Stimulated activated CD4-positive, alpha-beta T cell treated with anti-CD3 and anti-CD28 coated beads, Interleukin-12 subunit alpha, Interleukin-12 subunit beta, amount 100 ng/mL, for 24 hours (primary cell): ENCODE data around the gene SYT13.

Experiments used
- DNase-seq, 2 experiments: peaks; one replicate each; pipeline ENCODE4 v3.0.0-alpha.2; 2020; ENCODE audit warnings: low read depth in 2 of 2

Gene SYT13, protein sequence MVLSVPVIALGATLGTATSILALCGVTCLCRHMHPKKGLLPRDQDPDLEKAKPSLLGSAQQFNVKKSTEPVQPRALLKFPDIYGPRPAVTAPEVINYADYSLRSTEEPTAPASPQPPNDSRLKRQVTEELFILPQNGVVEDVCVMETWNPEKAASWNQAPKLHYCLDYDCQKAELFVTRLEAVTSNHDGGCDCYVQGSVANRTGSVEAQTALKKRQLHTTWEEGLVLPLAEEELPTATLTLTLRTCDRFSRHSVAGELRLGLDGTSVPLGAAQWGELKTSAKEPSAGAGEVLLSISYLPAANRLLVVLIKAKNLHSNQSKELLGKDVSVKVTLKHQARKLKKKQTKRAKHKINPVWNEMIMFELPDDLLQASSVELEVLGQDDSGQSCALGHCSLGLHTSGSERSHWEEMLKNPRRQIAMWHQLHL

GRCh38 chr11:45285930-45286632, at the start of gene SYT13:
SYT13 (minus strand) TSS chr11:45286341; CDS start chr11:45286207, 134 bp downstream.
- DNase-seq, result no peak

GRCh38 chr11:45335434-45335833, 49.3 kb upstream of the SYT13 start:
- no peak for DNase-seq

DNA sequence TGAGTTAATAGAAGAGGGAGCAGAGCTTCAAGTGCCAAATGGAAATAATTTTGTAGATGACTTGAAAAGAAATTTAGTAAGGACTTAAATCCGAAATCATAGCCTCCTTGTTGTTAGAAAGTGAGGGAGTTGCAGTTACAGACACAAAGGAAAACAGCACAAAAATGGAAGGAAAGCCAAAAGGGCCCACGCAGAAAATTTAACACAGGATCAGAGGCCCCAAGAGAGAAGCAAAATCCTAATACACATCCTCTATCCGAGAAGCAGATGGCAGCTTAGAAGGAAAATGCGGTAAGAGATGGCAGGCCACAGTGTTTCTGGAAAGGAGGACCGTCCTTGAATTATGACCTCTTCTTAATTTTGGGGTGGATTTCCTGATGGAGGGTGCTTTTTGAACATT, 48.7 kb upstream of the SYT13 start:
- DNase-seq, result no peak

- no peak for DNase-seq
Observed at GRCh38 chr11:45334410-45334809, 48.3 kb upstream of the SYT13 start.

DNA sequence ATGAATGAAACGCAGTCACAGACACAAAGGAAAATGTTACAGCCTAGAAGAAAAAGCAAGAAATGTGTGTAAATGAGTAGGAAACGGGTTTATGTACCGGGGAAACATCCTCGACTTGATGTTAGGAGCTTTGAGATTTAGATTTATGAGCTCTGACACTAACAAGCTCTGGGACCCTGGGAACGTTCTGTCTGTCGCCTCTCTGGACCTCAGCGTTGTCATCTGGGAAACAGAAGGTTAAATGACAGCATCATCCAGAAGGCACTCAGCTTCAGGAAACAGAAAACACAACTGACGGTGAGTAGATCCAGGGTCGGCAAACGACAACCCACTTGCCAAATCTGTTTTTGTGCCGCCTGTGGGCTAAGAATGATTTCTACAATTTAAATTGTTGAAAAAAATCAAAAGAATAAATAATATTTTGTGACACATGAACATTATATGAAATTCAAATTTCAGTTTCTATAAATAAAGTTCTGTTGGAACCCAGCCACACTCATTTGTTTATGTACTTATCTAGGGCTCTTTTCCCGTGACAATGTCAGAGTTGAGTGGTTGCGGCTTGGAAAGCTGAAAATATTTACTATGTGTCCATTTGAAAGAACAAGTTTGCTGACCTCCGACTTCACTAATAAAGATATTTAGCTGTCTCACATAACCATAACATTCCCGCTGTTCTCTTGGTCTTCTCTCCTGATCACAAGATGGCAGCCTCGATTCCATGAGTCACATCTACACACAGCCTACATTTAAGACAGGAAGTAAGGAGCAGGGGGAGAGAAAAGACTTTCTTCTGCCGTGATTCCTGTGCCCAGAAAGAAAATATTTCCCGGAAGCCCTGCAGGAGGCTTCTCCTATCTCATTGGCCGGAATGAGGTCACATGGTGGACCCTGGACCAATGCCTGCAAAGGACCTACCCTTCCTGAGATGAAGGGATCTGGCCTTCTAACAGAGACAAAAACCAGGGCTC, 47.1 kb upstream of the SYT13 start:
- DNase-seq, result no peak

DNA sequence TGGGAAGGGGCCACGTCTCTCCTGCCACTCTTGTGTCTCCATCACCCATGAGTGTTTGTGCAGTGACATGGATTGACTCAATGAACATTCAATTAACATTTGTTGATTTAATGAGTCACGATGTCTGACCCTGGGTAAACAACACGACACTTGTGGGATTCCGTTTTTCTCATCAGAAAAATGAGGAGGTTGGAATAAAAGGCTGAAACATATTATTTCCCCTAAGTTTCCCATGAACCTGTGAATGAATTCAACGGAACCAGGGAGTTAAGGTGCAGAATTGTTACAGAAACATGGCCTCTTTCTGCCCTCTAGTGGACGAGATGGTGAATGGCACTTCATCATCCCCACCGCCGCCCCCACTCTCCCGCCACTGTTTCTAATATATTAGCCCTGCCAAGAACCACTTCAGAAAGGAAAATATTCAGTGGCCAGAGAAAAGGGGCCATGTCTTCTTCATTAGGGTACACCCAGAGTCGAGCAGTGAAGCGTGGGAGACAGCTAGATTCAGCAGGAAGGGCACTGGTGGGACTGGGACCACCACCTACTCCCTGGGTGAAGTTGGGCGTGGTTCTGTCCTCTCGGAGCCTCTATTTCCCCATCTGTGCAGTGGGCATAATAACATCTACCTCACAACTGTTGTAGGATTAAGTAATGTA, 46.3 kb upstream of the SYT13 start:
- DNase-seq, result peak; percentile 12 to 22

- no peak for DNase-seq
Observed at GRCh38 chr11:45331839-45332238, 45.7 kb upstream of the SYT13 start.

GRCh38 chr11:45328726-45329125, 42.6 kb upstream of the SYT13 start:
- DNase-seq, result no peak

DNA sequence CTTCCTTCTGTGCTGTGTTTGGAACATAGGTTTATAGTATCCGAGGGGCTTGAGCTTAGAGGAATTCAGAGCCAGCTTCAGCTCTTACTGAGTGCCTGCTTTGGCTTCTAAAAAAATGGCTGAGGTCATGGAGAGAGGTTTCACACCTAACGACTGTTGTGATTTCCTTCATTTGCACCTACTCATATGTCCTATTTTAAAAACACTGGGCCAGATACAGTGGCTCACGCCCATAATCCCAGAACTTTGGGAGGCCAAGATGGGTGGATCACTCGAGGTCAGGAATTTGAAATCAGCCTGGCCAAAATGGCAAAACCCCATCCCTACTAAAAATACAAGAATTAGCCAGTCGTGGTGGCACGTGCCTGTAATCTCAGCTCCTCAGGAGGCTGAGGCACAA, 38.3 kb upstream of the SYT13 start:
- DNase-seq, result no peak

DNA sequence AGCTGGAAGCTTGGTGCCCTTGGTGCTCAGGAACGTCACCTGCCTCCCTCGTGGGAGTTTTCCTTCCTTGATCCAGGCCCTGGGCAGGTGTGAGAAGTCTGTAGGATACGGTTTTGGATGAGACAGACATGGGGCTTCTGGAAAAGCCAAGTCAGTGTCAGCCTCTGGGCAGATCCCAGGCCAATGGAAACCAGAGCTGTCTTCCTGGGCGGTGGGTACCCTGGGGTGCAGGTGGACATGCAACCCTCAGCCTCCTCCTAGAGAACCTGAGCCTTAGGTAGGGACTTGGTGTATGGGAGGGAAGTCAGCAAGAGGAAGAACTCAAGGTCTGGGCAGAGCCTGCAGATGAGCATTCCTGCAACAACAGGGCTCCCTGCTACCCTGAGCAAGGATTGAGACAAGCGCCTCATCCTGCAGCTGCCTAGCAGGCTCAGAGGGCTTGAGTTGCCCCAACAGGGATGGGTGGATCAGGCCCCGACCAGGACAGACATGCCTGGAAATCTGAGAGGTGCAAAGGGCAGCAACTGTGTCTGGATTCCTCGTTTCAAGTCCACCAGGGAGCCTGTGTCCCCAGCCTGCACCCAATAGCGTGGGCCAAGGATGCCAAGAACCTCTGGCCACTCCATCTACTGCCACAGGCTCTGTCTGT, 37.6 kb upstream of the SYT13 start:
- DNase-seq, result no peak

DNA sequence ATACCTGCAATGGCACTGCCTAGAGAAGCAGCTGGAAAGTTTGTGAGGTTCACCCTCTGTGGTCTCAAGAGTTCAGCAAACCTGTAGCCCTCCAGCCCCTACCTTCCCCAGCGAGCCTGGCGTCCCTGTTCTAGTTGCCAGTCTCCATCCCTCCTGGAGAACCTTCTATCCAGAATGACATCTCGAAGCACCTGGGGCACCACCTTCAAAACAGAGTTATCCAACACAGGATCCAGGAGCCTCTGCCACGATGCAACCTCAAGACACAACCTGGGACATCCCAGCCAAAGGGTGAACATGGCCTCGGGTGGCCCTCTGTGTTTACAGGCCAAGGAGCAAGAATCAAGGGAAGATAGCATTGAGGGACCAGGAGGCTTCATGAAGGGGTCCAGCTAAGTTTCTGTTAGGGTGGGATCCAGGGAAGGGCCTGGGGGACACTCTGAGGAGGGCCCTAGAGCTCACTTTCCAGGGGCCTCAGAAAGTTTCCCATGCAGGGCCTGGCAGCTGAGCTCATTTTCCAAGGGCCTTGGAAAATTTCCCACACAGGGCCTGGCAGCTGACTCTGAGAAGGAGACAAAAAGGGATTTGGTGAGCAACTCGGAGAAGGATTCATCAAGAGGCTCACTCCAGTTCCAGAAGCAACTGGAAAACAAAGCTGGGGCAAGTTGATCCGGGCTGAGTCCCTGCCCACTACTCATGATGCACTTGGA, 36.9 kb upstream of the SYT13 start:
- no peak for DNase-seq

GRCh38 chr11:45322111-45322705, 36.1 kb upstream of the SYT13 start:
- DNase-seq, result no peak

DNA sequence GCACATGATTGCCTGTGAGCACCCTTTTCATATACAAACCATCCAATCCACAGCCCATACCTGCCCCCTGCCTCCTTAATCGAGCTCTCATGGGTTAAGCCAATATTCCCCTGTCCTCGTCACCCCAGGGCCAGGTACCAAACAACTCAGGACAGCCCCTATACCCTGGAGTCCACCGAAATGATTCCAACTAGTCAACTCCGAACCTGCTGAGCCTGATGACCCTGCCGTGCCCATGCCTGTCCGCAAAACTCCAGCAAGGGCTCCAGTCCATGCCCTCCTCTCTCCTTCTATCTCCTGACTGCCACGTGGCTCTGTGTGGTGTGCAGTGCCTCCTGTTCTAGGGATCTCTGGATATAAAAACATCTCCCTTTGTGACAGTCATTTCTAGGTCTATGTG, 35.5 kb upstream of the SYT13 start:
- no peak for DNase-seq

DNA sequence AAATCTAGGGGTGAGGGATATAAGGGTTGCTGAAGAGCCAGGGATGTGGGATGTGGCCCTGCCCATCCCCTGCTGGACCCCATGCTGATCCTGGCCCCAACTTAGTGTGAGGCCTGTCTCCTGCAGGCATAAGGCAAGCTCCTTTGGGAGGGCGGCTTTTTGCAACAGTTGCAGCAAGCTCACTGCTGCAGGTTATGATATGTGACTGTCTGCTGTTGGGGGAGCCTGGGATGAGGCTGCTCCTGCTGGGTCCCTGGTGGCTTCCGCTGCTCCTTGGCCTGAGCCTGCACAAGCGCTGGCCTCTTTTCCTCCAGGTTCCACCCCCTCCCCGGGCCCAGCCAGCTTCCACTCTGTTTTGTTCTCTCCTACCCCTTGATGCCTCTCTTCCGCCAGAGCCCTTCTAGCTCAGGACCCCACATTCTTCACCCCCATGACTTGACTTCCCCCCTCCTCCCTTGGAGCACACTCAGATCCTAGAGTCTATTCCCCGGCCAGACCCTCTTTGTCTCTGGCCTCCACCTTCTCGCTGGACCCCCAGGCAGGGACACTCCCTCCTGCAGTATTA, 35.0 kb upstream of the SYT13 start:
- no peak for DNase-seq

GRCh38 chr11:45320371-45320770, 34.2 kb upstream of the SYT13 start:
- no peak for DNase-seq

DNA sequence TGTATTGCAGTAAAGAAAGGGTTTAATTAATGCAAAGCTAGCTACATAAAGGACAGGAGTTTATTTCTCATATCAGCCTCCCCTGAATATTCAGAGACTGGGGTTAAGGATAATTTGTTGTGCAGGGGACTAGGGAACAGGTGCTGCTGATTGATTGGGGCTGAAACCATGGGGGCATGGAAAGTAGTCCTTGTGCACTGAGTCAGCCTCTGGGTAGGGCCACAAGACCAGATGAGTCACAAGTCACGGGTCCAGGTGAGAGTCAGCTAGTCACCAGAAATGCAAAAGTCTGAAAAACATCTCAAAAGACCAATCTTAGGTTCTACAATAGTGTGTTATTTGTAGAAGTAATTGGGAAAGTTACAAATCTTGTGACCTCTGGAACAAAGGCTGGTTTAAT, 32.9 kb upstream of the SYT13 start:
- DNase-seq, result no peak

DNA sequence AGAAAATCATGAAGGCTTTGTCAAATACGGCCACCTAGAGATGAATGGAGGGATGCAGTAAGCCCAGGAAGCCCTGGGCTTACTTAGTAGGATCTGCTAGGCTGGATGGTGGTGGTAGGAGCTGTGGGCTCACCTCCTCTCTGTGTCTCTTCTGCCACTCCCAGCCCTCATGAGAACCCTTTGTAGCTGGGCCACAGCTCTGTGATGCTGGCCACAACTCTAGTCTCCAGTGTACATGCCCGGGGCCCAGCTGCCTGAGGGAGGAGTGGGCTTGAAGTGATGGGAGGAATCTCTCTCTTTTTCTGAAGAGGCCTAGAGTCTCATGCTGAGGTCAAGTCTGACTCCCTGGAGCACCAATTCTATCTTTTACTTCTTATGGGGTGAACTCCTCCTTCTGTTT, 32.4 kb upstream of the SYT13 start:
- no peak for DNase-seq

GRCh38 chr11:45316258-45316657, 30.1 kb upstream of the SYT13 start:
- no peak for DNase-seq

DNA sequence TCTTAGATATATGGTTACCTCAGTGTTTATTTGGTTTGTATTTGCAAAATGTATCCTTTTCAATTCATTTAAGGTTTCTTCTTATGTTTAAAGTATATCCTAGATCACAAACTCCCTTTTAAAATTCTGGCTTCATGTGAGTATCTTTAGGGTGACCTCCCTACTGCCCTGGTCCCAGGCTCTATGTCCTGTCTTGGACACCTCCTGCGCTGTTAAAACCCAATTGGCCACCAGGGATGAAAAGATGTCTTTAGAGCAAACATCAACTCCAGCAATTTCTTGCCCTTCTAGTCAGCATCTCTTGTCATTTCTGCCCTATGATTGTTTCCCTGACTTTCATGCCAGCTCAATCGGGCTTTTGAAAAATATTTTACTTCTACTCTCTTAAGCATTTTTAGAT, 28.8 kb upstream of the SYT13 start:
- no peak for DNase-seq
